Lung microvascular endothelial cell (primary cell): ENCODE measurements around the gene RAPGEF5. TPM values are rescaled to one million over a fixed set of nuclear protein-coding genes. Genes with fewer than 3 reads are reported as not detected.

Experiments used
- DNase-seq, 2 donors: peaks; one replicate each; pipeline versions ENCODE4 v3.0.0 to v3.0.0-alpha.2; 2010; ENCODE audit warnings: low read depth in 2 of 2
- total RNA-seq: library from RNA; depleted of rRNA; stranded (reverse); fragments of >200 nt; gene quantifications from 2 replicates; pipeline ENCODE4 v1.2.1, GENCODE V29; 2014

RAPGEF5 gene, protein sequence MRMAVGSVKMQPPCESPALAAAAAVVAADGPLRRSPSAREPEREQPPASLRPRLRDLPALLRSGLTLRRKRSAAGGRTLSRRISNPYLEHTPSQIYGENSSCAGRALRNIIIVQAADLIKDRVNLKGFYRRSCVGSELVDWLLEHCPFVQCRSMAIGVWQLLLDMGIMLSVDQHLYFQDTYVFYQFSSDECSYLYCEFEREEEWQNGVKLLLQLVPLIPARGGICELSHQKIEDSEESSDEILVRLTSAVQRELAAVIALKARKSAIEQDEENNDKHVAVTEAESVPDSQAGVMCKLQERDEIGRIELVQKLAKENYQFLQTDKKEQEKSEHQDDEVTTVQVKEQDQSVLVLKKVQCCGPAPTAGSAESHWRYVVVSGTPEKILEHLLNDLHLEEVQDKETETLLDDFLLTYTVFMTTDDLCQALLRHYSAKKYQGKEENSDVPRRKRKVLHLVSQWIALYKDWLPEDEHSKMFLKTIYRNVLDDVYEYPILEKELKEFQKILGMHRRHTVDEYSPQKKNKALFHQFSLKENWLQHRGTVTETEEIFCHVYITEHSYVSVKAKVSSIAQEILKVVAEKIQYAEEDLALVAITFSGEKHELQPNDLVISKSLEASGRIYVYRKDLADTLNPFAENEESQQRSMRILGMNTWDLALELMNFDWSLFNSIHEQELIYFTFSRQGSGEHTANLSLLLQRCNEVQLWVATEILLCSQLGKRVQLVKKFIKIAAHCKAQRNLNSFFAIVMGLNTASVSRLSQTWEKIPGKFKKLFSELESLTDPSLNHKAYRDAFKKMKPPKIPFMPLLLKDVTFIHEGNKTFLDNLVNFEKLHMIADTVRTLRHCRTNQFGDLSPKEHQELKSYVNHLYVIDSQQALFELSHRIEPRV
- 110 and 140 TPM in 2 replicates for total RNA-seq

DNA sequence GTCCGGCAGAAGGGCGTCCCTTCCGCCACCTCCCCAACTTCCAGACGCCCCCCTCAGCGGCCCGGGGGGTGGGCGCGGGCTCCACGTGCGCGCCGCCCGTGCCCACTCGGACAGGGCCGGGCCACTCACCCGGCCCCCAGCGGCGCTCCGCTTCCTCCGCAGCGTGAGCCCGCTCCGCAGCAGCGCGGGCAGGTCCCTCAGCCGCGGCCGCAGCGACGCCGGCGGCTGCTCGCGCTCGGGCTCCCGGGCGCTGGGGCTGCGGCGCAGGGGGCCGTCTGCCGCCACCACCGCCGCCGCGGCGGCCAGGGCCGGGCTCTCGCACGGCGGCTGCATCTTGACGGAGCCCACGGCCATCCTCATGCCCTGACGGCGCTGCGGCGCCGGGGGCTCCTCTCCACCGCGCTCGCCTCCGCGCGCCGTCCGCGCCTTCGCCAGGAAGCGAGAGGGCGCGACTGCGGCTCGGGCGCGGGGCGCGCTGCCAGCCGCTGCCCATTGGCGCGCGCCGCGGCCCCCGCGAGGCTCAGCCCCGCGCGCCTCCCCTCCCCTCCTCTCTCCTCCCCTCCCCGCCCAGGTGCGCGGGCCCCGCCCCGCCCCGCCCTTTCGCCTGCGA lies at the start of gene RAPGEF5:
Gene RAPGEF5, minus strand, starts transcription at position 454 of the 610 bp plus-strand sequence. Its CDS starts 94 bp downstream, at position 360.
- DNase-seq: peak; percentile 39 to 47

DNA sequence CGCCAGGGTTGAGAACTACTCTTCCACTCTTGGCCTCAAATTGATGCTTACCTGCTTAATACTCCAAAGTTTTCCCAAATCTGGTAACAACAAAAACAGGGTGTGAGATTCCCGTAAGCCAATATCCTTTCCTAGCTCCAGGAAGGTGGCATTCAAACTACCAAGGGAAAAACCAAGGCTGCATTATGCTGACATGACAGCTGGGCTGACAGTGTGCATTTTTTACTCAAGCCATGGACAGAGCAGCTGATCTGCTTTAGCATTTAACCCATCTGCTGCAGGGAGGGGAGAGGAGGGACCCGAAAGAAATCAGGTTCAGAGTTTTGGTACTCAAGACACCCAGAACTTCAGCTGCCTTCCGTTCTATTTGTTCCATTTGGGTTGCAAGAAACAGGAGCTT lies 49.8 kb upstream of the RAPGEF5 start:
- DNase-seq: no peak

DNA sequence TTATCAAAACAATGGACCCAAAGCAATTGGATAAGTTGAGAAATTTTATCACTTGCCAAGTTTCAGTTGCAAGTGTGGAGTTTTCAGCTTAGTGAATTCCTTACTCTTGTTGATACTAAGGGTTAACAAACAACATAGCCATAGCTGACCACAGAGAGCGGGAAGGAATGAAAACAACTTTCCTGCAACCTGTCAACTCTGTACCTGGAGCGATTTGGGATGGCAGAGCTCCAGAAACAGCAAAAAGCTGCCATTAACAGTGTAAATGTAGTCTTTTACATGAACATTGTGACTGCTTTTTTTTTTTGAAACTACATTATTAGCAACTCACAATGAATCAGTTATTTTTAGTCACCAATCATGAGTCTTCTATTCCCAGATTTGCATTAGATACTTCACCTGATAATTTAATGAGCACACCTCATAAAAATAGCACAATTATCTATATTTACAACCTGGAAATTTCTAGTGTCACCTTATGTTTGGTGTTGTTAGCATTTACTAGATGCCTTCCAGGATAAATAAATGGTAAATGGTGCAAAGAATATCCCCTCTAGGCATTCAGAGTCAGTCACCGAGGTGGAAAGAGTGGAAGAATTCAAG lies 47.6 kb upstream of the RAPGEF5 start:
- no peak for DNase-seq

DNA sequence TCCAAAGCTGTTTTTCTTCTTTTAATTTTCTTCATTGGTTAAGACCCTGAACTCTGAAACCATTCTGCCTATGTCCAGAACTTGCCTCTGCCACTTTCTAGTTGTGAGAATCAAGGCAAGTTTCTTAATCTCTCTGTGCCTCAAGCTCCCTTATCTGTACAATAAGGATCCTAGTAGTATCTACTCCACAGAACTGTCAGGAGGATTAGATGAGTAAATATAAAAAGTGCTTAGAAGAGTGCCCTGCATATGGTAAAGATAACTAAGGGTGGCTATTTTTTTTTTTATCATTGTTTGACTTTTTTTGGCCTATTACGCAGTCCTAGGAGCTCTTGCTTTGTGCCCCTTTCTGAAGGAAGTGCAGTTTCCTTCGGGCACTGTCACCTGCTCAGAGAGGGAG lies 46.4 kb upstream of the RAPGEF5 start:
- no peak for DNase-seq

DNA sequence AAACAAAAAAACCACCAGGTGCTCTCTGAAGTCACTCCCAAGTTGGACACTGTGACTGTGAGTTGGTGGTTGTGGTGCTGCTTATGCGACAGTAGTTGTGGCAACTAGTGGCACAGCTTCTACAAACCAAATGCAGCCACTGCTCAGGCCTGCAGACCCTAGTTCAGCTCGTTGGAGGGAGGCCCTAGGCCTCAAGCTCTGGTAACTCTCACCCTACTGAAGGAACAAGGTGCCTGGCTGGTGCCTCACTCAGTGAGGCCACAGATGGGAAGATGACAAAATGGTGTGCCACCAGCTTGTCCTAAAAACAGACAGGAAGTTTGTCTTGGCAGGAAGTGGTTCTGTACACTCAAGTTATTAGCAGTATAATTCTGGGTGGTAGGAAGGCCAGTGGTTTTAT lies 45.3 kb upstream of the RAPGEF5 start:
- DNase-seq: peak in 1 of 2 donors; percentile 13

DNA sequence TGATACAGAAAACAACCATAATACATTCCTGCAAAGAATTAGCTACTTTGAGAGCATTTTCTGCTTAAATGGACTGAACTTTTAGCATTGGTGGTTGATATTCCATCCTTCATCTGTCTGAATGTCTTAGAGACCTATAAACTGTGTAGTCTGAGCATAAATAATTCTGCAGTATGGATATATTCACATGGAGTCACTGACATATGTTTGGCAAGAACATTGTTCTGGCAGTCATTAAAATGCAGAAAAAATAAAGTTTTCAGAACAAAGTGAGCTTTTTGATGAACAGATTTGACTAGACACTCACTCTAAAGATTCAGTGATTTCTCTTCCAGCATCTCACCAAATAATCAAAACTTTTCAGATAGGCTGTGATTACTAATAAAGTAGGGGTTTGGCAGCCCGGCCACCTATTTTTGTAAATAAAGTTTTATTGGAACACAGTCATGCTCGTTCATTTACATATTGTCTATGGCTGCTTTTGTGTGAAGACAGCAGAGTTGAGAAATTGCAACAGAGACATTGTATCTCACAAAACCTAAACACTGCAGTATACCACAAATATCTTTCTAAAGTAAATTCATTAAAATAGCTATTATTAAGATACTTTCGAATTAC lies 44.1 kb upstream of the RAPGEF5 start:
- DNase-seq: no peak

DNA sequence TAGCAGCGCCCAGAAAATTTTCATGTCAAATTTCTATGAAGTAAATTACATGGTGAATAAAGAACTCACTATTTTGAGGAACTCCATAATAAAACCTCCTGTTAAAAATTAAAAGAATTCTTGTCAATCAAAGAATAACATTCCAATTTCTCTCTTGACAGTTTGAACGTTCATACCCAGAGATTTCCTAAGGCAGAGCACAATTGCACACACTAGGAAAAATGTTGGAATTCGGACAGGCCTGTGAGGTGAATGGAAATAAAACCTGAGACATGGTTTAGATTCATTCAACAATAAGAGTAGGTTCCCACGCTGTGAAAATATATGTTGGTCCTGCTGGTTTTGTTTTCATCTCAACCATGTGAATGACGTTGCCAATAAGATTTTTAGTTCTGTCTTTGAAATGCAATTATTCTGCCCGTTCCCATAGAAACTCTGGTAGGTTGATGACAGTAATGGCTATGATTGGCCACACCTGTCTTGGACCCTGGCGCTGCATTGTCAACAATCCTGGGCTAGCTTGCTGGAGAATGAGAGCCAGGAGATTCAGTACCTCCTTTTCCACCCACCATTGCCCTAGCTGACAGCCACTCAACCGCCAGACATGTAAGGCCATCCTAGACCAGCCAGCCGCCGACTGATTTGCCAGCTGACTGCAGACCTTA lies 43.3 kb upstream of the RAPGEF5 start:
- DNase-seq: no peak

DNA sequence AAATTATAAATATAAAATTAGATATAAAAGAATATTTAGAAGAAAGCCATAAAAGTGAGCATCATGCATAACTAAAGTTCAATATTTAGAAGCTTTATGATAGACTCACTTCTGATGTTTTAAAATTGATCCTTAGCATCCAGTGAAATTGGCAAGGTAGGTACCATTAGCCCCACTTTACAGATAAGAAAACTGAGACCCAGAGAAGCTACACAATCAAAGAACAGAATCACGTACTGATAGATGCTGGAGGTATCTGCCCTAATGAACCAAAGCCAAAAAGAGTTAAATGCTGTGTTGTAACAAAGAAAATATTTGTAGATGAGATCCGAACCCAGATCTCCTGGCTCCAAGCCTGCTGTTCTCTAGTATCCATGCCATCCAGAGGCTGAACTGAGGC lies 42.6 kb upstream of the RAPGEF5 start:
- DNase-seq: no peak

DNA sequence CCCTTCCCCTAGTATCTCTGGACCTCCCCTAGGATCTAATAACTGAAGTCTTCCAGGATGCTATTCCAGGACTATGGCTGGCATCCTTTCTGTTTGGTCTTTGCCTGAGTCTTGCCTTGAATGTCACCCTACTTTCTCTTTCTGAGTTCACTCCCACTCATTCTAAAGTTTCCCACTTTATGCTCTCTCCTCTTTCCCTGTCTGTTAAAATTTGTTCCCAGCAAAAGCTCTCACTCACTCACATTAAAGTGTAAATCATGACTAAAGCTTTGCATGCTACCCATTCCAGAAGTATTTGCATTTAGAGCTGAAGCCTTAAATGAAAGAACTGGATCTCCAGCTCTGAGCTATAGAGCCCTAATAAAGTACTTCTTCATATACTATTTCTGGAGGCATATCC lies 42.1 kb upstream of the RAPGEF5 start:
- no peak for DNase-seq

DNA sequence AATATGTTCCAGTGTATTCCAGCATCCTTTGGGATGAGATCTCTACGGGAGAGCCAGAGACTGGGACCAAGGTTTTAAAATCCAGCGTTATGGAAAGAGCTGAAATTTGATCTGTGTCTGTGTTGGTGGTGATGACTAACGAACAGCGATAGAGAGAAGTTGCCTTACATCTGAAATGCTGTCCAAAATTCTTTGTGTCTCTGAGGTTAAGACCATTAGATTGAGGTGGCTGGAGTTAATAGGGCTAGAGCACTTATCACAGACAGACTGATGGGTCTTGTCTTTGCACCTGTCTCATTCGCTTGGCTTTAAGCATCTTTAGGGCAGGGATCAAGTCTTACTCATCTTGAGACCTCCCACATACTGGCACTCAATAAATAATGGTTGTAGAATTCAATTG lies 41.0 kb upstream of the RAPGEF5 start:
- no peak for DNase-seq

DNA sequence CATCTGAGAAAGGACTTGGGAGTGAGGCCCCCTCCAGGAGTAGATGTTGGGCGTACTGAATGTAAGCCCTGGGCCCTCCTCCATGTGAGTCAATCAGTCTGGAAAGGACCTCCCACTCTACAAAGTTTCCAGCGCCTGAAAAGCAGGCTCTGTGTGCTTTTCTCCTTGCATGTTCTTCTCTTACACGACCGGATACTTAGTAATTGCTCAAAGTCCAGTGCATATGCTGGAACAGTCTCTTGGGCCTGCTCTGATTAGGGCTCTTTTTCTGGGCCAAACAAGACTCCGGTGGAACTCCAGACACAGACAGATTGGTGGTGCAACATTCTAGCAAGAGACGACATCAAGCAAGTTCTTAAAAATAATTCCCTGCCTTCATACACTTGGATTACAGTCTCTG lies 38.3 kb upstream of the RAPGEF5 start:
- DNase-seq: no peak

DNA sequence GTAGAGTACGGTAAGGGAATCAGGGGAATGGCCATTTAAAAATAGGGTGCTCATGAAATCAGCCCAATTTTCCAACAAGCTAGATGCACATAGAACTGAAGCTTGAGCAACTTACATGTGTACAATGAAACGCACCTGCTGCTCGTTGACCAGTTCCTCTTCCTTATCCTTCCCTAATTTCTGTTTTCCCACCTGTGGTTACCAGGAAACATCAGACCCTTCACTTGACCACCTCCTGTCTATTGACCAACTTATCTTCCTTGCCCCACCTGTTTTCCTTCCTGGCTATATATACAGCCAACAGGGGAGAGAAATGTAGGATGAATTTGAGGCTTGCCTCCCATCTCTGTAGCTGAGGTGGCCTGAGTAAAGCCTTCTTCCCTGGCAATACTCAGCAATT lies 37.8 kb upstream of the RAPGEF5 start:
- DNase-seq: no peak

DNA sequence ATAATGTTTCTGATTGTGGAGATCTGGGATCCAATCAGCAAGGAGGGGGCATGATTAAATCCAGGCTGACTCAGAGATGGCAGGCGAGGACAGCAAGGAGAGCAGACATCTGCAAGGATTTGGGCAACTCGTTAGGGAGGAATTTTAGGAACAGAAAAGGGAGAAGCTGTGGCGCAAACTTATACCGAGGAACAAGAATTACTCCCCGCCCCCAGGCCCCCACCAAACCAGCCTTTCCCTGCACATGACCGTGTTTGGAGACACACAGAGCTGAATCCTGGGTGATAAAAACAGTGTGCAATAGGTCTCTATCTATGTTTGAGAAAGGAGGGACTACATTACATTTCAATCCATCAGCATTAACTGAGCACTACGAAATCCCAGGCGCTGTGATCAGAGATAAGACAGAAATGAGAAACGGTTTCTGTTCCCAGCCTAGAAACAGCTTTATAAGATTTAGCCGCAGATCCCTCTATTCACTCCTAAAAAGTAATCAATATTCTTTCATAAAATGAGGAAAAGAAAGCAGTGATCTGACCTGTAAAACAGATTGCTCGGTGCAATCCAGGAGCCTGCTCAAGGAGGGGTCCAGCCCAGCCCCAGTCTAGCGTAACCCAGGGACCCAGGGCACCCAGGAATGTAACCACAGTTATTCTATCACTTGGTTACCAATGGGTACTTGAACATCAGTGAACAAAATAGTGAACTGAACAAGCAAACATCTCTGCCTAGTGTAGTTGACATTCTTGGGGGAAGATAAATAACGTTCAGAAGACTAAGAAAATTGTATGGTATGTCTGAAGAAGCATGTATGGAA lies 37.2 kb upstream of the RAPGEF5 start:
- no peak for DNase-seq

DNA sequence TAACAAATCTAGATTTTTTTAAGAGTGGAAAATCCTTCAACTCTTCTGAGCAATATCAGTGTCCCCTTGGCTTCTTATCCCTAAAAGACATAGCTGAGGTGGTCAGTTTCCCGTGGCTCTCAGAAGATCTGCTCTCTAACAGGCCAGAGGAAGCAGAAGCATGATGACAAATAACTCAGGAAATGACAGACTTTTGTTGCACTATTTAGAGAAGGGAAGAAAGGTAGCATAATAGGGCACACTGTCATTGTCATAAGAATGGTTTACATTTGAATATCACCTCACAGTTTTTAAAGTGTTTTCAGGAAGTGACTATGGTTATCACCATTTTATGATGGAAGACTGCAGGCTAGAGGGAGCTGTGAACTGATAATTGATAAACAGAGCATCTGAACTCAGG lies 33.6 kb upstream of the RAPGEF5 start:
- DNase-seq: peak; percentile 11 to 73

DNA sequence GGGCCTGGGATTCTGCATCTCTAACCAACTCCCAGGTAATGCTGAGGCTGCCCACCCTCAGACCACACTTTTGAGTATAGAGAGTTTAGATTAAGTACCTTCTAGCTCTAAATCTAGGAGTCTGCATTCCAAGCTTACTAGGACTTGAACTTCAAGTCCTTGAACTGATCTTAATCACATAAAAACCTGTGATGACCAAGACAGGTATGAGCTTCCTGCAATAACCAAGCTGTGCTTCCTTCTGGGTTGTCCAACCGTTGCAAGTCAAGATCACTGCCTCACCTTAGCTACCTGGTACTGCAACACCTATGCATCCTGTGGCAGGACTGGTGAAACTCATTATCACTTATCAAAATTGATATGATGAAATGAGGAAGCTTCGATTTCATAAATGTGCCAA lies 32.9 kb upstream of the RAPGEF5 start:
- DNase-seq: no peak

DNA sequence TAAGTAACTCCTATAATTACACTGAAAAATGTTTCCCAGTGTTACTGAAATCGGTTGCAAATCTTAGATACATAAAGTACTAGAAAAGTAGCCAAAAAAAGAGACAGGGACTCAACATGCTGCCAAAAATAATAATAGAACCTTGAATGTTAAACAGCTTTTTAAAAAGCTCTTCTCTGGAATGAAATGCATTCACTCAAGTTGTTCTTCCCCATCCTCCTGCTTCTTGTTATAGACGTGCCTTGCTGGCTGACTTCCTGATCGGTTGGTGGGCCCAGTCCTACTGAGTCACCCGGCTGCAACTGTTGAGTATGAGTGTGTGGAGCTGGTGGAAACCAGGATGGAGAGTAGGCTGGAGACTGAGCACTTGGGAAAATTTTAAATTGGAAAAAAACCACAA lies 30.6 kb upstream of the RAPGEF5 start:
- peak in 1 of 2 donors; percentile 72 for DNase-seq

DNA sequence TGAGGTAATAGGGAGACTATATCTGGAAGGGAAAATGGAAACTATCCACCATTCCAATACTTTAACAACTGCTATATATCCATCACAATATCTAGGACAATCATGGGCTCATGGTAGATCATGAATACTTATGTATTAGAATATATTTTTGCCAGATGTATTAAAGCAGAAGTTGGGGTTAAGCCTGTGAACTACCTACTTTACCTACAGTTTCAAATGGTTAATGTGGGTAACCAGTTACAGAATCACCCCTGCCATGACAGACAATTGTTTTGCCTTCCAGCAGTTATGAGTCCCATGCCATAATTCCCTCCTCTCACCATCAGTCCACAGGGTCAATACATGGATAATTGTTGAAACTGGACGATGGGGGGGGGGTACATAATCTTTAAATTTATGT lies 29.9 kb upstream of the RAPGEF5 start:
- DNase-seq: no peak

DNA sequence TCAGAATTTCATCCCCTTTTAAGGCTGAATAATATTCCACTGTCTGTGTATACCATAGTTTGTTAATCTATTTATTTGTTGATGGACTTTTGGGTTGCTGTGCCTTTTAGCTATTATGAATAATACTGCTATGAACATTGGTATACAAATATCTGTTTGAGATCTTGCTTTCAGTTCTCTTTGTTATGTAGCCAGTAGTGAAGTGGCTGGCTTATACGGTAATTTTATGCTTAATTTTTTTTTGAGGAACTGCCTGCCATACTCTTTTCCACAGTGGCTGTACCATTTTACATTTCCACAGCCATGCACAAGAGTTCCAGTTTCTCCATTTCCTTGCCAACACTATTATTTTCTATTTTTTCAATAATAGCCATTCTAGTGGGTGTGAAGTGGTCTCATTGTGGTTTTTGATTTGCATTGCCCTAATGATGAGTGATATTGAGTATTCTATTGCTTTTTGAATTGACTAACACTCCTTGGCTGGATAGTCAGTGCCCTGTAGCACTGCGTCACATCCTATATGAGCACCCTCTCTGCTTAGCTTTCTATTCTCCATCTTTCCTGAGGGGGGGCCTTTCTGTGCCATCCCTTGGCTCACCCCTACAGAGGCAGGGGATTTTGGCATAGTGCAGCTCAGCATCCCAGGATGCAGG lies 29.4 kb upstream of the RAPGEF5 start:
- DNase-seq: no peak

DNA sequence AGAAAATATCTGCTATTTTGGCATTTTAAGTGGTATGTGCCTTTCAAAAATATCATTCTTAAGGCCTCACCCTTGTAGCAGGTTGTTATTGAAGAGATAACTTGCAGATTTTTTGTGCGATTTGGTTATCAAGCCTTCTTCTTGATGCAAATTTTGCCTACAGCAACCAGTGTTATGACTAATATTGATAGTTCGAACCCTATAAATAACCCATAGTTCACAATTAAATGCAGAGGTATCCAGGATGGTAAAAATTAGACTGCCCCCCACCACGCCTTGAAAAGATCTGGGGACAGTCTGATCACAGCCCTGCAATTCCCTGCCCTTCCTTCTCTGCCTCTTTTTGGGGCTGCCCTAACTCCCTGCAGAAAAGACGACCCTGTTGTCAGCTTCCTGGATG lies 28.4 kb upstream of the RAPGEF5 start:
- no peak for DNase-seq
